B cell (primary cell): ENCODE data around the gene LSS.
"Not testable (repeated sequence)": the region's sequence is repeated elsewhere in the genome, so short reads cannot be mapped to it uniquely, and the experiment has no call there.

ENCODE experiments used
- CTCF ChIP-seq: fragments of 200-600 bp; IDR thresholded peaks from one replicate; pipeline ENCODE4 v1.8.0; 2022; ENCODE audit warnings: antibody characterized with exemption, mild to moderate bottlenecking
- EZH2 ChIP-seq: IDR thresholded peaks from 2 replicates; pipeline ENCODE4 v1.6.1; 2012; ENCODE audit warnings: borderline replicate concordance, low read depth, mild to moderate bottlenecking, moderate library complexity, low read length; ENCODE audit not compliant: insufficient read depth, poor library complexity, severe bottlenecking

- not testable (repeated sequence) for TF ChIP-seq CTCF, EZH2
These were observed 27.4 kb downstream of the LSS start for GRCh38 chr21:46200877-46201803.
